Neural cell (in vitro differentiated cells): Measurements from ENCODE around the gene PADI2. TPM values are rescaled to one million over a fixed set of nuclear protein-coding genes. Genes with fewer than 3 reads are reported as not detected.

Source experiments
- H2AFZ ChIP-seq: fragments of 200-600, 300-800 bp; sonication (generic), shearing (Covaris generic); 2 replicates; pipeline ENCODE4 v1.6.0; 2014; ENCODE audit warnings: low read depth, mild to moderate bottlenecking, antibody characterized with exemption, low read length, moderate library complexity
- H3F3A ChIP-seq: fragments of 200-600 bp; shearing (Covaris generic); 2 replicates; pipeline ENCODE4 v1.6.1; 2016; ENCODE audit warnings: mild to moderate bottlenecking, moderate library complexity, mixed read lengths, antibody characterized with exemption, low read length; ENCODE audit not compliant: insufficient read depth, poor library complexity, severe bottlenecking
- H3K27ac ChIP-seq: fragments of 200-600, 300-800 bp; sonication (generic), shearing (Covaris generic); 2 replicates; pipeline ENCODE4 v1.5.1; 2014; ENCODE audit warnings: mild to moderate bottlenecking, low read length, moderate library complexity
- H3K27me3 ChIP-seq: fragments of 300-800, 200-600 bp; sonication (generic), shearing (Covaris generic); 2 replicates; pipeline ENCODE4 v1.6.0; 2014; ENCODE audit warnings: mild to moderate bottlenecking, low read depth, low read length, moderate library complexity; ENCODE audit not compliant: insufficient read depth
- H3K36me3 ChIP-seq: fragments of 300-800, 200-600 bp; sonication (generic), shearing (Covaris generic); 2 replicates; pipeline ENCODE4 v1.5.1; 2014; ENCODE audit warnings: mild to moderate bottlenecking, antibody characterized with exemption, low read length, moderate library complexity; ENCODE audit not compliant: insufficient read depth
- H3K4me2 ChIP-seq: fragments of 300-800, 200-600 bp; sonication (generic), shearing (Covaris generic); 2 replicates; pipeline ENCODE4 v1.6.0; 2014; ENCODE audit warnings: mild to moderate bottlenecking, low read length
- H3K4me3 ChIP-seq: fragments of 300-800, 200-600 bp; sonication (generic), shearing (Covaris generic); 2 replicates; pipeline ENCODE4 v1.5.1; 2014; ENCODE audit warnings: mild to moderate bottlenecking, low read length, moderate library complexity
- H3K79me2 ChIP-seq: fragments of 200-600 bp; shearing (Covaris generic); replicated peaks from 2 replicates; pipeline ENCODE4 v1.6.0; 2014; ENCODE audit warnings: mild to moderate bottlenecking, low read length, moderate library complexity; ENCODE audit not compliant: insufficient read depth
- H3K9ac ChIP-seq: fragments of 300-800, 200-600 bp; sonication (generic), shearing (Covaris generic); 2 replicates; pipeline ENCODE4 v1.6.1; 2016; ENCODE audit warnings: mild to moderate bottlenecking, low read length, mixed read lengths
- H3K9me2 ChIP-seq: fragments of 200-600 bp; shearing (Covaris generic); 2 replicates; pipeline ENCODE4 v1.6.1; 2016; ENCODE audit warnings: mild to moderate bottlenecking, low read length, mixed read lengths; ENCODE audit not compliant: insufficient read depth
- H3K9me3 ChIP-seq: fragments of 200-600, 300-800 bp; sonication (generic), shearing (Covaris generic); 2 replicates; pipeline ENCODE4 v1.6.1; 2016; ENCODE audit warnings: mild to moderate bottlenecking, mixed run types, low read length, moderate library complexity, mixed read lengths
- H4K20me1 ChIP-seq: fragments of 200-600 bp; shearing (Covaris generic); 2 replicates; pipeline ENCODE4 v1.6.1; 2016; ENCODE audit warnings: mild to moderate bottlenecking, mixed run types; ENCODE audit not compliant: insufficient read depth
- CTCF ChIP-seq: fragments of 450-650 bp; IDR thresholded peaks from 2 replicates; pipeline ENCODE4 v1.5.1; 2014; ENCODE audit warnings: antibody characterized with exemption, mild to moderate bottlenecking, moderate library complexity; ENCODE audit not compliant: poor library complexity, severe bottlenecking
- EP300 ChIP-seq: fragments of 450-650 bp; conservative IDR thresholded peaks from 2 replicates; pipeline ENCODE4 v1.6.1; 2014; ENCODE audit warnings: antibody characterized with exemption, mild to moderate bottlenecking, moderate library complexity; ENCODE audit not compliant: poor library complexity, severe bottlenecking
- EZH2 ChIP-seq: fragments of 200-600, 300-800 bp; shearing (Covaris generic), sonication (generic); IDR thresholded peaks from 2 replicates; pipeline ENCODE4 v1.6.1; 2014; ENCODE audit warnings: antibody characterized with exemption, low read length, borderline replicate concordance, mild to moderate bottlenecking; ENCODE audit not compliant: insufficient read depth, poor library complexity, severe bottlenecking
- RAD21 ChIP-seq: fragments of 450-650 bp; conservative IDR thresholded peaks from 2 replicates; pipeline ENCODE4 v1.6.1; 2014; ENCODE audit warnings: antibody characterized with exemption, mild to moderate bottlenecking, moderate library complexity
- REST ChIP-seq: IDR thresholded peaks from 2 replicates; pipeline ENCODE4 v1.6.1; 2012; ENCODE audit warnings: borderline replicate concordance
- SMC3 ChIP-seq: fragments of 450-650 bp; conservative IDR thresholded peaks from 2 replicates; pipeline ENCODE4 v1.6.1; 2014; ENCODE audit warnings: antibody characterized with exemption, mild to moderate bottlenecking, moderate library complexity; ENCODE audit not compliant: poor library complexity
- TAF1 ChIP-seq: IDR thresholded peaks from 2 replicates; pipeline ENCODE4 v1.6.1; 2012; ENCODE audit warnings: low read depth
- polyA plus RNA-seq: library from polyadenylated mRNA; depleted of rRNA; stranded (reverse); fragments of >200 nt; gene quantifications from 2 replicates; pipeline ENCODE4 v1.2.3, GENCODE V29; 2014

PADI2 gene
- polyA plus RNA-seq, 1 donor from 2014 or later: 1.6 TPM

DNA sequence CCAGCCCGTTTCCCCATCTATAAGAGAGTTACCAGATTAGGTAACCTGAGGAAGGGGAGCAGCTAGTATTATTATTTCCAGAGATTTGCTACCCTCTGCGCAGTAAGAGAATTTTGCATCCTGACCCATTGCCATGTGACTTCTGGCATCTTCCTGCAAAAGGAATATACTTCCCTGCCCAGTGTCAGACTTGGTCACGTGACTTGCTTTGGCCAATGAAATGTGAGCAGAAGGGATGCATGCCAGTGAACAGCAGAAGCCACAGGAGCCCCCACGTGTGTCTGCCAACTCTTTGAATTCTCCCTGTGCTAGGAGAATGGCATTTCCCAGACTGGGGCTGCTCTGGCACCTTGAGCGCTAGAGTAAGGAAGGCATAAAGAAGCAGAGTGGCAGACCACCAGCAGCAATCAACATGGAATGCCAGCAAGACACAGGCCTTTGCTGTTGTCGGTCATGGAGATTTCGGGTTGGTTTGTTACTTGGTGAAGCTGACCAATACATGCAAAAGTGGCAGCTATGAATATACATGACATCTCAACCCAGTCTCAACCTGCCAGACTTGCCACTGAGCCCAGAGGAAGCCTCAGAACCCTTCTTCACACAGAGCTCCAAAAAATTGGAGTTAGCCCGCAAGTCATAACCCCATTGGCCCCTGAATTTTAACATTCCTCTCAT is 39.0 kb downstream of the PADI2 start:
- H3K4me3 ChIP-seq: no peak overlapping the region
- H3K9ac ChIP-seq: no peak overlapping the region
- no peak overlapping the region for H2AFZ ChIP-seq
- H3K4me2 ChIP-seq: no peak overlapping the region
- no peak overlapping the region for H3K27ac ChIP-seq
- no peaks in the 10 kb centered on the region for H3K9me2 ChIP-seq
- no peaks in the 10 kb centered on the region for H3K36me3 ChIP-seq
- TF ChIP-seq REST (no peak), RAD21 (no peak), EZH2 (no peak), TAF1 (no peak), SMC3 (no peak)
- no peaks in the 10 kb centered on the region for H3F3A ChIP-seq
- H3K27me3 ChIP-seq: no peaks in the 10 kb centered on the region
- H3K79me2 ChIP-seq: no peaks in the 10 kb centered on the region
- H4K20me1 ChIP-seq: no peaks in the 10 kb centered on the region
- no peaks in the 10 kb centered on the region for H3K9me3 ChIP-seq

DNA sequence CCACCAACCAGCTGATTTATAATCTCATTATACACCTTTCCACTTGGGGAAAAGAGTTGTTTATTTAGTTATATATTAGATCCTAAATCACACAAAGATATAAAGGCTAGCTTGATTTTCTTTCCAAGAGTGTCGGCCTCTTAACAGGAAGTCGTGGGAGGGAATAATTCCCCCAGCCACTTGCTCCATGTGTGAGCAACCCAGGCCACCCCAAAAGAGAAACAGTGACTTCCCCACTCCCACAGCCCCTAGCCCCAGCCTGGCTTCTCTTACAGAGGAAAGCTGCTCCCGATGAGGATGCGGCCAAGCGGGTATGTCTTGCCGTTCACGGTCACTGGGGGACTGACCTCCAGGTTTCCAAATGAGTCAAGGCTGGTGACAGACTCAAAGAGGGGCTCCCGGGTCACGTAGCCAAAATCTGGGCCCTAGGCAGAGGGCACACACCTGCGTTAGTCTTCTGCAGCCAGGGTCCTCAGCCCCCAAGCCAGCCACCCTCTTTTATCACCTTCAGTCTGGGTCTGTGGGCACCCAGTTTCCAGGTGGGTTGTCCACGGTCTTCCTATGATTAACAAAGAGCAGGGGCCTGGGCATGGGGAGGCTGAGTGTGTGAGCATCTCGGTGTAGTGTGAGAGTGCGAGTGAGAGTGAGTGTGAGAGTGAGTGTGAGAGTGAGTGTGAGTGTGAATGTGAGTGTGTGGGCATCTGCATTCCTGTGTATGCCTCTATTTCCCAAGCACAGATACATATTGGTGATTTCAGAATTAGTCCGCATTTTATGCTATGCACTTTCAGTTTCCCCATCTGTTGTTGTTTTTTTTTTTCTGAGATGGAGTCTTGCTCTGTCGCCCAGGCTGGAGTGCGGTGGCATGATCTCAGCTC is 40.0 kb downstream of the PADI2 start:
- H3K27me3 ChIP-seq: no peaks in the 10 kb centered on the region
- H2AFZ ChIP-seq: no peak overlapping the region
- no peaks in the 10 kb centered on the region for H3K79me2 ChIP-seq
- no peak overlapping the region for H3K4me3 ChIP-seq
- H3K9me2 ChIP-seq: no peaks in the 10 kb centered on the region
- H4K20me1 ChIP-seq: no peaks in the 10 kb centered on the region
- no peaks in the 10 kb centered on the region for H3K36me3 ChIP-seq
- H3F3A ChIP-seq: no peaks in the 10 kb centered on the region
- H3K9ac ChIP-seq: no peak overlapping the region
- H3K9me3 ChIP-seq: no peaks in the 10 kb centered on the region
- H3K27ac ChIP-seq: no peak overlapping the region
- H3K4me2 ChIP-seq: no peak overlapping the region
- TF ChIP-seq EP300: no peak
- TF ChIP-seq CTCF: no peak
- no peak for TF ChIP-seq REST
